HG03460 (cell line): ENCODE data around the gene HYLS1.

Source experiments
- ATAC-seq: cut with Tn5 transposase; IDR thresholded peaks from one replicate; pipeline ENCODE4 v1.9.1; 2021; ENCODE audit not compliant: unreplicated experiment

Gene HYLS1

GRCh38 chr11:125932301-125932700 is 44.8 kb downstream of the HYLS1 start:
- no peak for ATAC-seq

GRCh38 chr11:125933030-125933813 is 45.8 kb downstream of the HYLS1 start:
- ATAC-seq, result no peak

- no peak for ATAC-seq
These were observed 47.0 kb downstream of the HYLS1 start for GRCh38 chr11:125934473-125934872.

- no peak for ATAC-seq
These were observed 47.6 kb downstream of the HYLS1 start for GRCh38 chr11:125935056-125935455.

- ATAC-seq, result no peak
These were observed 48.2 kb downstream of the HYLS1 start for GRCh38 chr11:125935618-125936199.

GRCh38 chr11:125938418-125938817 is 51.0 kb downstream of the HYLS1 start:
- ATAC-seq, result no peak

- no peak for ATAC-seq
These were observed 51.6 kb downstream of the HYLS1 start for GRCh38 chr11:125939081-125939521.

- no peak for ATAC-seq
These were observed 52.7 kb downstream of the HYLS1 start for GRCh38 chr11:125940145-125940544.

- no peak for ATAC-seq
These were observed 53.8 kb downstream of the HYLS1 start for GRCh38 chr11:125941267-125941618.

- ATAC-seq, result no peak
These were observed 54.4 kb downstream of the HYLS1 start for GRCh38 chr11:125941619-125942611.

GRCh38 chr11:125942771-125943428 is 55.4 kb downstream of the HYLS1 start:
- ATAC-seq, result no peak

- no peak for ATAC-seq
These were observed 56.3 kb downstream of the HYLS1 start for GRCh38 chr11:125943661-125944349.

- no peak for ATAC-seq
These were observed 57.0 kb downstream of the HYLS1 start for GRCh38 chr11:125944350-125945010.

GRCh38 chr11:125945011-125945796 is 57.7 kb downstream of the HYLS1 start:
- ATAC-seq, result no peak

- ATAC-seq, result no peak
These were observed 58.5 kb downstream of the HYLS1 start, which contains the start of gene VSIG10L2 for GRCh38 chr11:125945797-125946520. VSIG10L2 (plus strand) TSS chr11:125946044; CDS start chr11:125946056, 12 bp downstream.

- no peak for ATAC-seq
These were observed 59.4 kb downstream of the HYLS1 start for GRCh38 chr11:125946712-125947418.

GRCh38 chr11:125947419-125948277 is 60.2 kb downstream of the HYLS1 start:
- ATAC-seq, result no peak
